GM12878 (cell line): Measurements from ENCODE around the gene TOX2.

Experiments
- BCL11A ChIP-seq: IDR thresholded peaks from 2 replicates; pipeline ENCODE4 v1.6.1; 2011; ENCODE audit warnings: low read depth, low read length
- BRCA1 ChIP-seq: IDR thresholded peaks from 2 replicates; pipeline ENCODE4 v1.6.1; 2011; ENCODE audit warnings: low read depth, low read length, improper control_type of control experiment
- CBX3 ChIP-seq: fragments of 200-600 bp; sonication (generic); IDR thresholded peaks from 2 replicates; pipeline ENCODE4 v1.6.1; 2016; ENCODE audit warnings: low read depth, borderline replicate concordance
- CTCF ChIP-seq, 3 experiments: IDR thresholded peaks in 2 of 3; conservative IDR thresholded peaks in 1 of 3; 2 replicates each; pipeline ENCODE4 v1.5.1; 2011; ENCODE audit warnings: low read depth in 3 of 3, low read length in 3 of 3, mild to moderate bottlenecking in 3 of 3, control low read depth in 2 of 3, moderate library complexity in 2 of 3, inconsistent platforms in 1 of 3, mixed read lengths in 1 of 3; ENCODE audit not compliant: control insufficient read depth in 2 of 3, insufficient read depth in 1 of 3; ENCODE audit errors: extremely low read depth in 1 of 3
- EZH2 ChIP-seq: IDR thresholded peaks from 2 replicates; pipeline ENCODE4 v1.6.1; 2012; ENCODE audit warnings: low read depth, mild to moderate bottlenecking, control low read depth, inconsistent platforms, low read length, borderline replicate concordance; ENCODE audit not compliant: control insufficient read depth
- JUNB ChIP-seq: IDR thresholded peaks from 2 replicates; pipeline ENCODE4 v1.6.1; 2016; ENCODE audit warnings: antibody characterized with exemption, mild to moderate bottlenecking
- MAX ChIP-seq: IDR thresholded peaks from 2 replicates; pipeline ENCODE4 v1.6.1; 2012; ENCODE audit warnings: low read depth, low read length, improper control_type of control experiment
- MYC ChIP-seq: IDR thresholded peaks from 2 replicates; pipeline ENCODE4 v1.6.1; 2011; ENCODE audit warnings: mild to moderate bottlenecking, low read length, moderate library complexity, inconsistent platforms; ENCODE audit not compliant: insufficient read depth, insufficient replicate concordance, insufficient read length, severe bottlenecking
- RAD21 ChIP-seq: IDR thresholded peaks from 2 replicates; pipeline ENCODE4 v1.6.1; 2011; ENCODE audit warnings: mild to moderate bottlenecking, low read depth, low read length, moderate library complexity; ENCODE audit not compliant: insufficient read depth
- TBL1XR1 ChIP-seq: IDR thresholded peaks from 2 replicates; pipeline ENCODE4 v1.6.1; 2012; ENCODE audit warnings: low read depth, low read length, improper control_type of control experiment
- ZBTB40 ChIP-seq: fragments of 450-650 bp; IDR thresholded peaks from 2 replicates; pipeline ENCODE4 v1.6.1; 2016; ENCODE audit warnings: mild to moderate bottlenecking, moderate library complexity, borderline replicate concordance
- ZNF274 ChIP-seq: IDR thresholded peaks from one replicate; pipeline ENCODE4 v1.8.0; 2011; ENCODE audit not compliant: insufficient read length, insufficient read depth

GRCh38 chr20:44017905-44018258, 103.2 kb downstream of the TOX2 start:
- TF ChIP-seq JUNB (no peak), BRCA1 (no peak), ZBTB40 (no peak), MYC (no peak), MAX (no peak), BCL11A (no peak), TBL1XR1 (no peak), ZNF274 (no peak), EZH2 (no peak), CTCF (IDR thresholded peaks at IDR 0.05 in 2 of 3, conservative IDR thresholded peaks at IDR 0.05 in 1 of 3; ENCODE audit: control insufficient read depth in 2 of 3, extremely low read depth in 1 of 3, insufficient read depth in 1 of 3, low read depth in 3 of 3, low read length in 3 of 3) (no peak), RAD21 (no peak), CBX3 (no peak)
